A549 treated with AZD9567 at 1 μM for 4 hours (cell line): ENCODE measurements around the gene TRIM59. TPM values are rescaled to one million over a fixed set of nuclear protein-coding genes. Genes with fewer than 3 reads are reported as not detected.

ENCODE experiments used
- total RNA-seq: library from RNA; stranded (reverse); fragments of 200-300 nt; extraction: Qiagen RNA extraction; gene quantifications from 5 replicates; pipeline ENCODE4 v1.2.3, GENCODE V29; 2022; ENCODE audit not compliant: insufficient read depth

Gene TRIM59, protein sequence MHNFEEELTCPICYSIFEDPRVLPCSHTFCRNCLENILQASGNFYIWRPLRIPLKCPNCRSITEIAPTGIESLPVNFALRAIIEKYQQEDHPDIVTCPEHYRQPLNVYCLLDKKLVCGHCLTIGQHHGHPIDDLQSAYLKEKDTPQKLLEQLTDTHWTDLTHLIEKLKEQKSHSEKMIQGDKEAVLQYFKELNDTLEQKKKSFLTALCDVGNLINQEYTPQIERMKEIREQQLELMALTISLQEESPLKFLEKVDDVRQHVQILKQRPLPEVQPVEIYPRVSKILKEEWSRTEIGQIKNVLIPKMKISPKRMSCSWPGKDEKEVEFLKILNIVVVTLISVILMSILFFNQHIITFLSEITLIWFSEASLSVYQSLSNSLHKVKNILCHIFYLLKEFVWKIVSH
- total RNA-seq, result 7.9 to 12.0 TPM (median 10.3 TPM) in 5 replicates

DNA sequence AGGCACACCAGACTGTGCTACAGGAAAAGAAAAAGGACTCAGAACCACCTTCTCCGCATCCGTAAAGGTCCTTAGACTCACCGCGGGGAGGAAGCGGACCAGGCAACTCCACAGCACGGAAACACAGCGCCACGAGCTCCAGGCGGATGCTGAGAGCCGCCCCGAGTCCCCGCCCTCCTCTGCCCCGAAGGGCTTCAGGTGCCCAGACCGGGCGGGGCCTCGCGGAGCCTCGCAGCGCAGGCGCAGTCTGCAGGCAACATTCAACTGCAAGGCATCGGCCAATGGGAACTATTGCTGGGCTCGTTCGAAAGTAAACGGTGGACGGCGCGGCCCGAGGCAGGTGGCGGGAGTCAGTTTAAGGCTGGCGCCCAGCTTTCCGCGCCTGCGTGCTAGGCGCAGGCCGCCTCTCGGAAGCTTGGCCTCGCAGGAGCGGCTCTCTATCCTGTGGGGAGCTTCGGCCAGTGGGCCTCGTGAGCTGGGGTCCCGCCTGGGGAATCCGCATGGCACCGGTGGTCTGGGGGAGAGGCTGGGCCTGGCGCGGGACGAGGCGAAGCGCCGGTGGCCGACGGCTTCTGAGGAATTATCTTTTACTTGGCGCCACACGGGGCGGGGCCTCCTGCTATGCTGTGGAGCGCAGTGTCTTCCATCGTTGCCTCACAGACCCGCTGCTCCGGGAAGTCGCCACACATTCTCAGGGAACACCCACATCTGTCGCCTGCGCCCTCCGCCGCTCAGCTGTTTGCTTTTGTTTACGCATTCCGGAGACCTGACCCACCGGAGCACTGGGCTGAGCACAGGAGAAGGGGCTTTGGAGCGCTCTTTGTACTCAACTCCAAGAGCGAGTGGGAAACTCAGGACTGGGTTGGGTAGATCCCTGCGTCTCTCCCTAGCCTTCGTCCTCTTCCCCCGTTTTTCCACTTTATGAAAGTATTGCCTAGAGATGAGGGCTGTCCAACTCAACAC, at the start of gene TRIM59:
TRIM59 (minus strand) TSS at position 151 of the 963 bp plus-strand sequence. CDS start 10,603 bp downstream, outside the sequence.

DNA sequence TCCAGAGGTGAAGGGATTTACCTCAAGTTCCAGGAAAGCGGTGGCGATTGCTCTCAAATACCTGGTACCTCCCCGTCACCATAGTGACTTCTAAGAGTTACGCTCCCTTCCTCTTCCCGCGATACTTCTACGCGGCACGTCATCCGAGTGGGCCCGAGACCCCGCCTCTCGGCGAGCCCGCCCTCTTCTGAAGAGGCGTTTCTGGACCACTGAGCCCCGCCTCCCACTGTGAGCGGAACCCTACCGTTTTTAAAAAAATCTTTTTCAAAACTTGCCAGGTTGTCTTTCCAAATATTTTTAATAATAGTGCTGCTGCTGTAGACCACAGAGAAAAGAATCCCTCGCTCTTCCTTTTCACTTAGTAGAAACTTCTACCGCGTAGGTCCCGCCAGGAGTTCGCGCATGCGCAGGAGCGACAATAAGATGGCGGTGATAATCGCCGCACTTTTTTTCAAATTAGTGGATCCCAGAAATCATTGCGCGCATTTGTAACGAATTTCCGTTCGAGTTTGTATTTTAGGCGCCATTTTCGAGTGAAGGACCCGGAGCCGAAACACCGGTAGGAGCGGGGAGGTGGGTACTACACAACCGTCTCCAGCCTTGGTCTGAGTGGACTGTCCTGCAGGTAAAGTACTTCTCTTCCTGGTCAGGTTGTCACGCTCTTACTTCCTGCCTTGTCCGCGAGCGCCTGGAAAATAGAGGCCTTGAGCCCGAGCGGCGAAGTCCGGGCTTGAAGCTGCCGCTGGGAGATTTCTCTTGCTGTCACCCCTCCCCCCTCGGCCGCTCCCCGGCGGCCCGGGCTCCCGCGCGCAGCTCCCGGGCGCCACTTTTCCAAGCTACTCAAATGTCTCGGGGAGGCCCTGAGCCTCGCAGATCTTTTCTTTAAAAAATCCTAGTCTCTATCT, 50.2 kb downstream of the TRIM59 start, which contains the start of the genes IFT80 and SMC4:
IFT80 (minus strand) TSS at position 101 of the 905 bp plus-strand sequence. CDS start 14,625 bp downstream, outside the sequence.
SMC4 (plus strand) TSS at position 526 of the 905 bp plus-strand sequence. CDS start 1,177 bp downstream, outside the sequence.

Other genes with a start within 250 kb of the TRIM59 start
- 1.2 to 1.5 TPM (median 1.4 TPM) in 4 of 5 replicates, not detected in the other for gene C3orf80, start 224.4 kb downstream of the TRIM59 start, total RNA-seq
- gene IFT80, start 50.6 kb downstream of the TRIM59 start, total RNA-seq, result 10.8 to 23.9 TPM (median 12.1 TPM) in 5 replicates
- gene SMC4, start 50.1 kb downstream of the TRIM59 start, total RNA-seq, result 79.1 to 119 TPM (median 92.3 TPM) in 5 replicates
- gene KPNA4, start 115.8 kb upstream of the TRIM59 start, total RNA-seq, result 28.5 to 44.7 TPM (median 34.4 TPM) in 5 replicates
- gene ARL14, start 227.4 kb upstream of the TRIM59 start, total RNA-seq, result 0.32 to 0.41 TPM (median 0.37 TPM) in 4 of 5 replicates, not detected in the other